ENCODE data around the gene ST6GALNAC5.
"Not testable (repeated sequence)": the region's sequence is repeated elsewhere in the genome, so short reads cannot be mapped to it uniquely, and the experiment has no call there.

Gene ST6GALNAC5

GRCh38 chr1:76867342-76868130 is at the start of gene ST6GALNAC5:
TSS of gene ST6GALNAC5 (plus strand) at chr1:76867480.
- Histone ChIP-seq H3K27me3 (ENCODE audit: low read length) (no peaks in the 10 kb centered on the region), H3K27ac (ENCODE audit: low read depth, low read length) (no peak within 1 kb of the TSS), H3K4me2 (ENCODE audit: low read depth, low read length, poor library complexity, severe bottlenecking) (no peak within 1 kb of the TSS), H3K9me3 (ENCODE audit: insufficient read depth, low read length) (no peaks in the 10 kb centered on the region), H3K9ac (ENCODE audit: low read length) (no peak within 1 kb of the TSS), H3F3A (ENCODE audit: insufficient read depth) (no peaks in the 10 kb centered on the region), H2AFZ (ENCODE audit: low read depth, low read length, severe bottlenecking) (no peak within 1 kb of the TSS), H4K20me1 (ENCODE audit: low read depth, low read length) (no peaks in the 10 kb centered on the region), H3K36me3 (ENCODE audit: low read length) (no peaks in the 10 kb centered on the region), H3K9me2 (replicated peaks; ENCODE audit: insufficient read depth, low read length) (no peaks in the 10 kb centered on the region), H3K4me3 (ENCODE audit: insufficient read depth, low read length, poor library complexity, severe bottlenecking) (no peak within 1 kb of the TSS), H3K79me2 (ENCODE audit: insufficient read depth, low read length) (no peaks in the 10 kb centered on the region)
- TF ChIP-seq EZH2phosphoT487 (conservative IDR thresholded peaks at IDR 0.05; ENCODE audit: low read length) (no peak), CTCF (IDR thresholded peaks at IDR 0.05; ENCODE audit: insufficient read depth, low read length, poor library complexity, severe bottlenecking) (no peak)

GRCh38 chr1:76820028-76820427 is 47.3 kb upstream of the ST6GALNAC5 start:
- TF ChIP-seq EZH2phosphoT487 (conservative IDR thresholded peaks at IDR 0.05; ENCODE audit: low read length), result no peak
- no peak for TF ChIP-seq CTCF (IDR thresholded peaks at IDR 0.05; ENCODE audit: insufficient read depth, low read length, poor library complexity, severe bottlenecking)
- H3K9ac ChIP-seq (ENCODE audit: low read length), result no peak overlapping the region
- H3K9me2 ChIP-seq (replicated peaks; ENCODE audit: insufficient read depth, low read length), result no peaks in the 10 kb centered on the region
- no peaks in the 10 kb centered on the region for H3F3A ChIP-seq (ENCODE audit: insufficient read depth)
- H3K27ac ChIP-seq (ENCODE audit: low read depth, low read length), result no peak overlapping the region
- H3K4me3 ChIP-seq (ENCODE audit: insufficient read depth, low read length, poor library complexity, severe bottlenecking), result no peak overlapping the region
- H4K20me1 ChIP-seq (ENCODE audit: low read depth, low read length), result no peaks in the 10 kb centered on the region
- H3K79me2 ChIP-seq (ENCODE audit: insufficient read depth, low read length), result no peaks in the 10 kb centered on the region
- H3K4me2 ChIP-seq (ENCODE audit: low read depth, low read length, poor library complexity, severe bottlenecking), result no peak overlapping the region
- no peaks in the 10 kb centered on the region for H3K27me3 ChIP-seq (ENCODE audit: low read length)
- no peaks in the 10 kb centered on the region for H3K36me3 ChIP-seq (ENCODE audit: low read length)
- H3K9me3 ChIP-seq (ENCODE audit: insufficient read depth, low read length), result no peaks in the 10 kb centered on the region
- no peak overlapping the region for H2AFZ ChIP-seq (ENCODE audit: low read depth, low read length, severe bottlenecking)

- not testable (repeated sequence) for H4K20me1 ChIP-seq (ENCODE audit: low read depth, low read length); H3K9ac ChIP-seq (ENCODE audit: low read length)
Measured at GRCh38 chr1:76822961-76823360, 44.3 kb upstream of the ST6GALNAC5 start.

GRCh38 chr1:76824106-76824505 is 43.2 kb upstream of the ST6GALNAC5 start:
- Histone ChIP-seq H3K9ac (ENCODE audit: low read length) (no peak overlapping the region), H2AFZ (ENCODE audit: low read depth, low read length, severe bottlenecking) (no peak overlapping the region), H3K36me3 (ENCODE audit: low read length) (no peaks in the 10 kb centered on the region), H3K4me3 (ENCODE audit: insufficient read depth, low read length, poor library complexity, severe bottlenecking) (no peak overlapping the region), H3K9me2 (replicated peaks; ENCODE audit: insufficient read depth, low read length) (no peaks in the 10 kb centered on the region), H3F3A (ENCODE audit: insufficient read depth) (no peaks in the 10 kb centered on the region), H3K27ac (ENCODE audit: low read depth, low read length) (no peak overlapping the region), H3K27me3 (ENCODE audit: low read length) (no peaks in the 10 kb centered on the region), H3K4me2 (ENCODE audit: low read depth, low read length, poor library complexity, severe bottlenecking) (no peak overlapping the region), H3K79me2 (ENCODE audit: insufficient read depth, low read length) (no peaks in the 10 kb centered on the region), H3K9me3 (ENCODE audit: insufficient read depth, low read length) (no peaks in the 10 kb centered on the region), H4K20me1 (ENCODE audit: low read depth, low read length) (no peaks in the 10 kb centered on the region)
- TF ChIP-seq CTCF (IDR thresholded peaks at IDR 0.05; ENCODE audit: insufficient read depth, low read length, poor library complexity, severe bottlenecking), result no peak
- TF ChIP-seq EZH2phosphoT487 (conservative IDR thresholded peaks at IDR 0.05; ENCODE audit: low read length), result no peak

More at GRCh38 chr1:76822961-76823360, 44.3 kb upstream of the ST6GALNAC5 start:
- not testable (repeated sequence) for H3K27me3 ChIP-seq (ENCODE audit: low read length); H3K4me3 ChIP-seq (ENCODE audit: insufficient read depth, low read length, poor library complexity, severe bottlenecking); H3K9me3 ChIP-seq (ENCODE audit: insufficient read depth, low read length); H3F3A ChIP-seq (ENCODE audit: insufficient read depth); H3K9me2 ChIP-seq (replicated peaks; ENCODE audit: insufficient read depth, low read length); H3K79me2 ChIP-seq (ENCODE audit: insufficient read depth, low read length); H2AFZ ChIP-seq (ENCODE audit: low read depth, low read length, severe bottlenecking); H3K27ac ChIP-seq (ENCODE audit: low read depth, low read length); H3K4me2 ChIP-seq (ENCODE audit: low read depth, low read length, poor library complexity, severe bottlenecking); H3K36me3 ChIP-seq (ENCODE audit: low read length)

Data from SU-DHL-6 (cell line).